Superior temporal gyrus (tissue), 1 donor: ENCODE measurements around the gene PPP6R3.
"Not testable (repeated sequence)": the region's sequence is repeated elsewhere in the genome, so short reads cannot be mapped to it uniquely, and the experiment has no call there.

Experiments
- DNase-seq: peaks from one replicate; pipeline ENCODE4 v3.0.0-alpha.2; 2016; ENCODE audit errors: extremely low spot score

The PPP6R3 gene

GRCh38 chr11:68524681-68525080, 64.1 kb downstream of the PPP6R3 start:
- no peak for DNase-seq

GRCh38 chr11:68525336-68525735, 64.8 kb downstream of the PPP6R3 start:
- DNase-seq = no peak

GRCh38 chr11:68525930-68526329, 65.4 kb downstream of the PPP6R3 start:
- no peak for DNase-seq

GRCh38 chr11:68527585-68527984, 67.0 kb downstream of the PPP6R3 start:
- DNase-seq = no peak

- DNase-seq = no peak
These were observed 68.1 kb downstream of the PPP6R3 start for GRCh38 chr11:68528630-68529029.

GRCh38 chr11:68531129-68531693, 70.7 kb downstream of the PPP6R3 start:
- DNase-seq = no peak

GRCh38 chr11:68532727-68533369, 72.3 kb downstream of the PPP6R3 start:
- no peak for DNase-seq

GRCh38 chr11:68533945-68534344, 73.4 kb downstream of the PPP6R3 start:
- DNase-seq = no peak

GRCh38 chr11:68535098-68535497, 74.5 kb downstream of the PPP6R3 start:
- DNase-seq = no peak

- no peak for DNase-seq
These were observed 76.2 kb downstream of the PPP6R3 start for GRCh38 chr11:68536706-68537105.

GRCh38 chr11:68538025-68538424, 77.5 kb downstream of the PPP6R3 start:
- DNase-seq = no peak

- DNase-seq = no peak
These were observed 78.8 kb downstream of the PPP6R3 start for GRCh38 chr11:68539395-68539794.

- not testable (repeated sequence) for DNase-seq
These were observed 80.0 kb downstream of the PPP6R3 start for GRCh38 chr11:68540504-68540903.

- no peak for DNase-seq
These were observed 80.6 kb downstream of the PPP6R3 start for GRCh38 chr11:68541116-68541515.

GRCh38 chr11:68541991-68542390, 81.4 kb downstream of the PPP6R3 start:
- no peak for DNase-seq

GRCh38 chr11:68542617-68543016, 82.1 kb downstream of the PPP6R3 start:
- no peak for DNase-seq

- no peak for DNase-seq
These were observed 83.0 kb downstream of the PPP6R3 start for GRCh38 chr11:68543594-68543993.

- no peak for DNase-seq
These were observed 84.8 kb downstream of the PPP6R3 start for GRCh38 chr11:68545347-68545746.

- DNase-seq = no peak
These were observed 85.2 kb downstream of the PPP6R3 start for GRCh38 chr11:68545796-68546195.

GRCh38 chr11:68546555-68546954, 86.0 kb downstream of the PPP6R3 start:
- DNase-seq = no peak

- no peak for DNase-seq
These were observed 89.4 kb downstream of the PPP6R3 start for GRCh38 chr11:68549789-68550484.

GRCh38 chr11:68550485-68550817, 89.9 kb downstream of the PPP6R3 start:
- DNase-seq = no peak

GRCh38 chr11:68551223-68551622, 90.7 kb downstream of the PPP6R3 start:
- DNase-seq = no peak
